Measurements from ENCODE around the gene LYZL6. TPM values are rescaled to one million over a fixed set of nuclear protein-coding genes. Genes with fewer than 3 reads are reported as not detected.

LYZL6 gene
- polyA plus RNA-seq, 3 donors: not detected

DNA sequence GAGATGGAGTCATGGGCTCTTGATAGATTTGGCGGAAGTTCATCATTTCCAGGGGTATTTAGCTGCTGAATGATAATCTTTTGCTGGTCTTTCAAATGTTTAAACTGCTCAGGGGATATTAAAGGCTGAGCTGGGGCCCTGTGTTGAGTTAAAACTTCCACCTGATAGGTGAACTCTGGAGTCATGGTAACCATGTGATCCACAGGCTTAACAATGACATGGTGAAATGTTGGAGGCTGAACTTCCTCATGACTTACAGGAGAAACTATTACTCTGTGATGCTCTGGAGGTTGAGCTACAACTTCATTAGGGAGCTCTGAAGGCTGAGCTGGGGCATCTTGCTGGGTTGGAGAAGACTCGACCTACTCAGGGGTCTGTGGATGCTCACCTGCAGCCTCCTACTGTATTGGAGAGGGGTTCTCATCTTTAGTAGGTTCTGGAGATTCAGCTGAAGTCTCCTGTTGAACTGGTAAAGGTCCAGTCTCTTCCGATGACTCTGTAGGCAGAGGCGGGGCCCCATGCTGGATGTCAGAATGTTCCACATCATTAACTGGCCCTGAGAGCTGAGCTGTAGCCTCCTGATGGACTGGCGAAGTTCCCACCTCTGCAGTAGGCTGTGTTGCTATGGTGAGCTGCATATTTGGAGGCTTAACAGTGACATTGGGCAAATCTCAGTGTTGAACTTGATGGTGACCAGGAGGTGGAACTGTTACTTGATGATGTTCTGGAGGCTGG, 37.2 kb downstream of the LYZL6 start:
- Histone ChIP-seq H3K36me3 (replicated peaks in 1 of 2; ENCODE audit: control insufficient read depth in 1 of 2, insufficient read depth in 2 of 2, low read length in 2 of 2) (no peaks in the 10 kb centered on the region), H2AFZ (ENCODE audit: insufficient read depth, low read depth, low read length, poor library complexity, severe bottlenecking) (no peak overlapping the region), H3K27ac (ENCODE audit: low read depth in 1 of 2, low read length in 2 of 2) (no peak overlapping the region), H3K9ac (ENCODE audit: insufficient read depth, low read length, poor library complexity, severe bottlenecking) (no peak overlapping the region), H3K9me3 (replicated peaks in 1 of 2; ENCODE audit: control insufficient read depth in 1 of 2, insufficient read depth in 1 of 2, low read length in 2 of 2) (no peaks in the 10 kb centered on the region), H4K20me1 (ENCODE audit: insufficient read depth, low read length) (no peaks in the 10 kb centered on the region), H3K79me2 (ENCODE audit: insufficient read depth, low read length) (no peaks in the 10 kb centered on the region), H3K4me3 (replicated peaks in 1 of 3; ENCODE audit: low read depth in 2 of 3, low read length in 3 of 3) (no peak overlapping the region), H3K4me1 (ENCODE audit: control insufficient read depth in 1 of 2, insufficient read depth in 2 of 2, low read length in 2 of 2) (no peaks in the 10 kb centered on the region), H3K4me2 (replicated peaks; ENCODE audit: extremely low read depth, low read length, poor library complexity, severe bottlenecking) (no peak overlapping the region), H3K27me3 (ENCODE audit: control insufficient read depth in 2 of 2, insufficient read depth in 2 of 2, low read length in 2 of 2) (no peaks in the 10 kb centered on the region)
- Mint-ChIP-seq H3K9me3 (no peaks in the 10 kb centered on the region), H3K27ac (no peak overlapping the region), H3K4me3 (no peak overlapping the region), H3K27me3 (ENCODE audit: low read depth in 3 of 3) (peaks cover 0 to 3% (median 0%) of the 10 kb centered on the region in 3 donors), H3K4me1 (no peaks in the 10 kb centered on the region), H3K36me3 (no peaks in the 10 kb centered on the region)
- no peak for DNase-seq
- TF ChIP-seq, protein P1, sequence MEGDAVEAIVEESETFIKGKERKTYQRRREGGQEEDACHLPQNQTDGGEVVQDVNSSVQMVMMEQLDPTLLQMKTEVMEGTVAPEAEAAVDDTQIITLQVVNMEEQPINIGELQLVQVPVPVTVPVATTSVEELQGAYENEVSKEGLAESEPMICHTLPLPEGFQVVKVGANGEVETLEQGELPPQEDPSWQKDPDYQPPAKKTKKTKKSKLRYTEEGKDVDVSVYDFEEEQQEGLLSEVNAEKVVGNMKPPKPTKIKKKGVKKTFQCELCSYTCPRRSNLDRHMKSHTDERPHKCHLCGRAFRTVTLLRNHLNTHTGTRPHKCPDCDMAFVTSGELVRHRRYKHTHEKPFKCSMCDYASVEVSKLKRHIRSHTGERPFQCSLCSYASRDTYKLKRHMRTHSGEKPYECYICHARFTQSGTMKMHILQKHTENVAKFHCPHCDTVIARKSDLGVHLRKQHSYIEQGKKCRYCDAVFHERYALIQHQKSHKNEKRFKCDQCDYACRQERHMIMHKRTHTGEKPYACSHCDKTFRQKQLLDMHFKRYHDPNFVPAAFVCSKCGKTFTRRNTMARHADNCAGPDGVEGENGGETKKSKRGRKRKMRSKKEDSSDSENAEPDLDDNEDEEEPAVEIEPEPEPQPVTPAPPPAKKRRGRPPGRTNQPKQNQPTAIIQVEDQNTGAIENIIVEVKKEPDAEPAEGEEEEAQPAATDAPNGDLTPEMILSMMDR (IDR thresholded peaks at IDR 0.05): no peak
- 94% methylated on average over 3 of the region's 5 CpGs for WGBS (ENCODE audit: insufficient coverage)
- intact Hi-C loops (cut with micrococcal nuclease): no loop called here

- no peak overlapping the region for H3K9ac ChIP-seq (ENCODE audit: insufficient read depth, low read length, poor library complexity, severe bottlenecking)
- no peaks in the 10 kb centered on the region for H3K27me3 ChIP-seq (ENCODE audit: control insufficient read depth in 2 of 2, insufficient read depth in 2 of 2, low read length in 2 of 2)
- TF ChIP-seq, protein P1 (IDR thresholded peaks at IDR 0.05): no peak
- H2AFZ ChIP-seq (ENCODE audit: insufficient read depth, low read depth, low read length, poor library complexity, severe bottlenecking): no peak overlapping the region
- H3K9me3 ChIP-seq (replicated peaks in 1 of 2; ENCODE audit: control insufficient read depth in 1 of 2, insufficient read depth in 1 of 2, low read length in 2 of 2): no peaks in the 10 kb centered on the region
- WGBS (ENCODE audit: insufficient coverage): 20% methylated on average over 2 of the region's 5 CpGs
- H3K4me3 ChIP-seq (replicated peaks in 1 of 3; ENCODE audit: low read depth in 2 of 3, low read length in 3 of 3): no peak overlapping the region
- intact Hi-C loops (cut with micrococcal nuclease): no loop called here
- DNase-seq: no peak
- peaks cover 0 to 3% (median 3%) of the 10 kb centered on the region in 3 donors for H3K27me3 Mint-ChIP-seq (ENCODE audit: low read depth in 3 of 3)
- peaks cover 14% of the 10 kb centered on the region for H3K4me1 Mint-ChIP-seq
- H3K36me3 ChIP-seq (replicated peaks in 1 of 2; ENCODE audit: control insufficient read depth in 1 of 2, insufficient read depth in 2 of 2, low read length in 2 of 2): no peaks in the 10 kb centered on the region
- no peak overlapping the region for H3K4me2 ChIP-seq (replicated peaks; ENCODE audit: extremely low read depth, low read length, poor library complexity, severe bottlenecking)
- H3K27ac ChIP-seq (ENCODE audit: low read depth in 1 of 2, low read length in 2 of 2): no peak overlapping the region
- no peaks in the 10 kb centered on the region for H4K20me1 ChIP-seq (ENCODE audit: insufficient read depth, low read length)
- H3K36me3 Mint-ChIP-seq: peaks cover 0 to 3% of the 10 kb centered on the region in 2 donors
- H3K4me1 ChIP-seq (ENCODE audit: control insufficient read depth in 1 of 2, insufficient read depth in 2 of 2, low read length in 2 of 2): peaks cover 7 to 15% of the 10 kb centered on the region in 2 donors
- H3K27ac Mint-ChIP-seq: no peak overlapping the region
- H3K4me3 Mint-ChIP-seq: no peak overlapping the region
- no peaks in the 10 kb centered on the region for H3K79me2 ChIP-seq (ENCODE audit: insufficient read depth, low read length)
- no peaks in the 10 kb centered on the region for H3K9me3 Mint-ChIP-seq
Measured at GRCh38 chr17:35903451-35903850, 40.1 kb downstream of the LYZL6 start.

Measured in CD14-positive monocyte (primary cell).